GM10266 (cell line): ENCODE data around the gene FAM117B.
A peak's percentile ranks its signal among the peaks of the same experiment; 100 is the strongest.

Experiments
- DNase-seq: peaks from one replicate; pipeline ENCODE4 v3.0.0; 2012; ENCODE audit errors: extremely low spot score
- CTCF ChIP-seq: IDR thresholded peaks from 2 replicates; pipeline ENCODE4 v1.5.1; 2012; ENCODE audit warnings: mild to moderate bottlenecking, low read depth; ENCODE audit not compliant: control insufficient read depth, insufficient read depth; ENCODE audit errors: missing control alignments

FAM117B gene

DNA sequence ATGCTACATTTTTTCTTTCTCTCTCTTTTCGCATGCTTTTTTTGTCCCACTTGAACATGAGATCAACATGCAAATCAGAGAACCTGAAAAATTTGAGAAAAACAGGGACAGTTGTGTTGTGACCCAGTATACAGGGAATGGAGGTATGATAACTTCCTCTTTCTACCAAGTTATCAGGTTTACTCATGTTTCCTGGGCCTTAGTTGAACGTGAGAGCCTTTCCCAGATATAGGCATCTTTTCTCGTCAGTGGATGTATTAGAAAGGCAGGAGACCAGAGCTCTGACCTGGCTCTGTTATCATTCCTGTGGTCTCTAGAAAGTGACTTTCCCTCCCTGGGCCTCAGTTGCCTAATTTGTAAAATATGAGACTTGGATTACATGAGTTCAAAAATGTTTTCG is 30.1 kb upstream of the FAM117B start:
- TF ChIP-seq CTCF = no peak
- DNase-seq = no peak

DNA sequence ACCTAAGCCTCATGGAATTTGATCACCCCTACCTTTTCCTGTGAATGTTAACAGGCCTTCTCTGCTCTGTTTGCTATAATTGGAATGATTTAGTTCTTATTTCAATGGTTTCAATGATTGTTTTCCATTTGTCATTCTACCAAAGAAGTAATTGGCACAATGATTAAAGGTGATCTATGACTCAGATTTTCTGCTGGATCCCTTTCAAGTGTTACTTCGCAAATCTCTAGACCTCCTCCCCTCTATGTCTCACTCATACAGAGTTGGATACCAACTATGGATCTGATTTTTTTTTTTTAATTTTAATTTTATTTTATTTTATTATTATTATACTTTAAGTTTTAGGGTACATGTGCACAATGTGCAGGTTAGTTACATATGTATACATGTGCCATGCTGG is 29.6 kb upstream of the FAM117B start:
- no peak for TF ChIP-seq CTCF
- no peak for DNase-seq

DNA sequence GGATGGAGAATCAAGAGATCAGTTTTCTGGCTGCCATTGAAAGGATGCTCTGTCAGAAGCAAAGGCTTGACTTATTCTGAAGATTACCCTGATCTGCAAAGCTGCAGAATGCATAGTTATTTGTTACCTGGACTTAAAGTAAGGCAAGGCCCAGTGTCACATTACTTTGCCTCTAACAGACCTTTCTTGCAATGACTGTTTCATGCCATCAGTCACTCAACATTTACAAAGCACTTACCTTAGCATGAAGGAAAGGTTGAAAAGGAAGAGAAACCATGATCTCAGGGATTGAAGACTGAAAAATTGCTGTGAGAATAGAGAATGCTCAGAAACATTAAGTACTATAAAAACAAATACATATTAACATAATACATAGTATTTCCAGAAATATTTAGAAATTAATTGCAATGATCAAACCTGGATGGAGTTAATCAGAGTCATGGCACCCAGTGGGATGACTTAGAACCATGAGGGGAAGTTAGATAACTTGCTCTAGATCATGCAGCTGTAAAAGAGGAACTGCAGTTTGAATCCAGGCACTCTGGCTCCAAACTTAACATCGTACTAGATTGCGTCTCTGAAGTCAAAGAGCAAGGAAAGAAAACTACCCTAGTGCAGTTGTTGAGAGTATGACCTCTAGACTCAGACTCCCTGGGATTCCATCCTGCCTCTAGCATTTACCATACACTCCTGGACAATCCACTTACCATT is 26.5 kb upstream of the FAM117B start:
- DNase-seq = no peak

GRCh38 chr2:202609381-202610145 is 25.2 kb upstream of the FAM117B start:
- no peak for TF ChIP-seq CTCF
- peak; percentile 47 for DNase-seq

More for the DNA sequence above, 26.5 kb upstream of the FAM117B start:
- no peak for TF ChIP-seq CTCF

DNA sequence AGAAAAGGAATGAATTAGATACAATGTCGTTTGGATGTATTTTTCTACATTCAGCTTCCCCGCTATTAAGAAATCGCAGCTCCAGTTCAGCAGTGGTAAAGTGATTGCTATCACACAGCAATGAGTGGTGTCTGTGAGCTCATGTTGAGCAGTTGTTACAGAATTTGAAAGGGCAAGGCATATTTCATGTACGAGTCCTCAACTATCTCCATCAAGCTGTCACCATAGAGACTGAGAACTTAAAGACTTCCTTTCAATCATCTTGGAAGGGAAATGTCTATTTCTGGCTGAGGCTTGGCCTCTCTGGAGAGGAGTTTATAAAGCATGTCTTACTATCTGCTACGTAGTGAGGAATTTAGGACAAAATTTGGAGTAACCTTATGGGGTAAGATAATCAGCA is 24.4 kb upstream of the FAM117B start:
- no peak for DNase-seq
- TF ChIP-seq CTCF = no peak

DNA sequence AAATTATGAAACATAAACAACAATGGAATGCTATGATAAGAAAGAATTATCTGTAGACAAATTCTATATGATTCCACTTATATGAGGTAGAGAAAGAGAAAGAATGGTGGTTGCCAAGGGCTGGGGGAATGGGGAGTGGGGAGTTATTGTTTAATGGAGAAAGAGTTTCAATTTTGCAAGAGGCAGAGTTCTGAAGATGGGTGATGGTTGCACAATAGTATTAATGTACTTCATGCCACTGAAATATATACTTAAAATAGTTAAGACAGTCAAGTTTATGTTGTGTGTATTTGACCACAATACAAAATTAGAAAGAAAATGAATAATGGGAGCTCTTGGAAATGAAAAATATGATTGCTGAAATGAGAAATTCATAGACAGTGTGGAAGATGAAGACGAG is 22.6 kb upstream of the FAM117B start:
- TF ChIP-seq CTCF = no peak

GRCh38 chr2:202613479-202613878 is 21.3 kb upstream of the FAM117B start:
- no peak for TF ChIP-seq CTCF
- no peak for DNase-seq

More for the DNA sequence above, 22.6 kb upstream of the FAM117B start:
- DNase-seq = no peak
